GM18499 (cell line): ENCODE measurements around the gene CPSF3.

Experiments
- ATAC-seq: cut with Tn5 transposase; IDR thresholded peaks from one replicate; pipeline ENCODE4 v1.9.1; 2021; ENCODE audit warnings: moderate number of reproducible peaks; ENCODE audit not compliant: insufficient read depth, unreplicated experiment

CPSF3 gene

DNA sequence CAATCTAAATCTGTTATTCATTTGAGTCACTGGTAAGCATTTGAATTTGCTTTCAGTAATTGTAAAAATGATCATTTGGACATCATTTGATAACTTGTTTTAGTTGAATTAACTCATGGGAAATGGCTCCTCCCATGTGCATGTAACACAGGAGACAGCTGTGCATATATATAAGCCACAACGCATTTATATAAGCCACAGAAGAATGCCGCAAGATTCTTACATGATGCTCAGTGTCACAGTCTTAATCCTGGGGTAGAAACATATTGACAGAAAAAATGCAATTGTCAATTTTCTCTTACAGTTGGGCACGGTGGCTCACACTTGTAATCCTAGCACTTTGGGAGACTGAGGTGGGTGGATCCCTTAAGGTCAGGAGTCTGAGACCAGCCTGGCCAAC lies 37.6 kb downstream of the CPSF3 start:
- ATAC-seq: no peak

DNA sequence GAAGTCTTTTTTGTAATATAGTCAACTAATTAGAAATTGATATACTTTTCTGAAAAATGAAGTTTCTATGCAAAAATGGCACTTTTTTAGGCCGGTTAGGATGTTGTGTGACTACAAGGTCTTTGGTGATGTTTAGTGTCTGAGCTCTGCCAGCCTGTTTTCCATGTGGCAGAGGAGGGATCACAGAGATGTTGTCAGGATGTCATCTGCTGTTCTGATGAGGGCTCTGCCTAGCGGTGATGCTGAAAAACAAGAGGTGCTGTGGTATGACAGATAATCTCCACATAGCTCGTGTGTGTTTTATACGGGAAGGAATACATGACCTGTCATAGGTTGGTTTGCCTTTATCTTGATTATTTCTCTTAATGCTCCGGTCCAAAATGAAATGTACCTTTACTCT lies 38.9 kb downstream of the CPSF3 start:
- ATAC-seq: no peak

DNA sequence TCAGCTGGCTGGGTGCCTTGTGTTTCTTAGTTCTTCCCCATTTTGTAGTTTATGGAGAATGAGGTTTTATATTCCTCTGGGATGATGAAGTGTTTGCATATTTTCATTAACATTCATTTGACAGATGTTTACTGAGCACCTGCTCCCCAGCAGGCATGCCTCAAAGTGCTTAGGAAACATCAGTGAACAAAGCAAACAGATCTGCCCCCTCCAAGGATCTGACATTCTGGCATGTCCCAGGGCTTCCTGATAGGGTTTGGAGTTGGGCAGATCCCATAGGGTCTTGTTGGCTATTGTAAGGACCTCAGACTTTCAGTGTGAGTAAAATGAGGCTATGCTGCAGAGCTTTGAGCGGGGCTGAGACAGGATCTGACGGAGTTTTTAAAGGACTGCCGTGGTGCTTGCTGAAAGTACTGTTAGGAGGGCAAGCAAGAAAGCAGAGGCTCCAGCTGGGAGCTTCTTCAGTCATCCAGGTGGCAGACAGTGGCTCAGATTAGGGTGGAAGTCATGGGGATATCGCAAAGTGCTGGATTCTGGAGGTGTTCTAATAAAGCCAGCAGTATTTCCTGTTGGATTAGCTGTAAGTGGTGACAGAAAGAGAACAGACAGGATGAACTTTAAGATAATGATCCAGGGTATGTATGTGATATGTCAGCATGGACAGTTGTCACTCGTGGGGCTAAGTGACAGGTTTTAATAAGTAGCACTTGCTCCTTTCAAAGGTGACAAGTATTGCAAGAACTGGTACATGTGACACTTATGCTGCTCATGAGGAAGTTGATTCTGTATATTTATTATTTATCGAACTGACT lies 39.6 kb downstream of the CPSF3 start:
- ATAC-seq: no peak

DNA sequence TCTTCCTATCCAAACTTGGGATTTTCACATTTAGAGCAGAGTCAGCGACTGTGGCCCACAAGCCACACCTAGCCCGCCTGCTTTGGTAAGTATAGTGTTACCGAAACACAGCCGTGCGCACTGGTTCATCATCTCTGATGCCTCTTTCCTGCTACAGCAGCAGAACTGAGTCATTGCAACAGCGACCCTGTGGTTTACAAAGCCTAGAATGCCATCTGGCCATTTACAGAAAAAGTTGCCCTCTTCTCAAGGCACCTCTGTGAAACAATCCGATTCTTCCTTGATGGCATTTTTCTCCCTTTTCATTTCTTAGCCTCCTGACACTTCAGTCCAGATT lies 40.2 kb downstream of the CPSF3 start:
- no peak for ATAC-seq

DNA sequence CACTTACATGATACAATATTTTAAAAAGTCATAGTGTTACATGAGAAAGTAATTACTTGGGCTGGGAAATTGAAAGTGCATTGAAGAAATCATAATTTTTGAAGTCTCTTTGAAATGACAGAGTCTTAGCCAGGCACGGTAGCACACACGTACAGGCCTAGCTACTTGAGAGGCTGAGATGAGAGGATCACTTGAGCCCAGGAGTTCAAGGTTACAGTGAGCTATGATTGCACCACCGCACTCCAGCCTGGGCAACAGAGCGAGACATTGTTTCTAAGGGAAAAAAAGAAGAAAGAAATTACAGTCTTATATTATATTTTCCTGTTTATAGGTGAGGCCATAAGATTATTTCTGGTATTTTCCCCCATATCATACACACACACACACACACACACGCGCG lies 41.7 kb downstream of the CPSF3 start:
- no peak for ATAC-seq

DNA sequence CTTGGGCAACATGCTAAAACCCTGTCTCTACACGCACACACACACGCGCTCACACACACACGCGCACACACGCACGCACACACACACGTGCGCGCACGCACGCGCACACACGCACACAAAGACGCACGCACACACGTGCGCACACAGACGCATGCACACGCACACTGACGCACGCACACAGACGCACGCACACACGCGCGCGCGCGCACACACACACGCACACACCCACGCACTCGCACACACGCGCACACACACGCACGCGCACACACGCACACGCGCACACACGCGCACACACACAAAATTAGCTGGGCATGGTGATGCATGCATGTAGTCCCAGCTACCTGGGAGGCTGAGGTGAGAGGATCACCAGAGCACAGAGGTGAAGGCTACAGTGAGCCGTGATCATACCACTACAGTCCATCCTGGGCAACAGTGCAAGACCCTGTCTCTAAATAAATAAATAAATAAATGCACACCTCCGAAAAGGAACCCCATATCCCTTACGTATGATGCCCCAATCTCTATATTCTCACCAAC lies 42.8 kb downstream of the CPSF3 start:
- no peak for ATAC-seq

DNA sequence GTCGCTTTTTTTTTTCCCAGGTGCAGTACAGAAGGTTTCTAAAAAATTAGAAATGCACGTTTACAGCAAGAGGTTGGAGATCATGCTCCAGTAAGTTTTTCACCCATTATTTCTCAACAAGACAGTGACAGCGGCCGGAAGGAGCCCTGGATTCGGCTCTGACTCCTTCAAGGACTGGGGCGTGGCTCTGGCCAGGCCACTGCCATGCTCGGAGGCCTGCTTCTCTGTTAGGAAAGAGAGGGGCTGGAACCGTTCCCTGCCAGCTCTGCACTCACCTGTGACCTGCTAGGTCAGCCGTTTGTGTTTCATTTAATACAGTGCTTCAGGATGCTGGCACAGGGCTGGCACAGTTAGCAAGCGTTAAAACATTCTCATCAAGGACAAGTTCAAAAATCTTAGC lies 44.2 kb downstream of the CPSF3 start:
- no peak for ATAC-seq

DNA sequence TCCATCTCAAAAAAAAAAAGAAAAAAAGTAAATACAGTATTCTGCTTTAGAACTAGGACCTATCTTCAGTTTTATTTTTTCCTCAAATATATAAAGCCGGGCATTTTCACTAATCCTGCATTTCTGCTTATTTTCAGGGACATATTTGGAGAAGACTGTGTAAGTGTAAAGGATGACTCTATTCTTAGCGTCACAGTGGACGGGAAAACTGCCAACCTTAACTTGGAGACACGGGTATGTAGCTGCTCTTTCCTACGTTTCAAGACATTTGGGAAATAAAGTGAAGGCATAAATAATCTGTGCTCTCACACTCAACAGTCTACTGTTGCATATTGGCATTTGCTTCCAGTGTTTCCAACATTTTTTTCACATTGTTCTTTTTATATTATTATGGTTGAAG lies 47.8 kb downstream of the CPSF3 start:
- no peak for ATAC-seq

DNA sequence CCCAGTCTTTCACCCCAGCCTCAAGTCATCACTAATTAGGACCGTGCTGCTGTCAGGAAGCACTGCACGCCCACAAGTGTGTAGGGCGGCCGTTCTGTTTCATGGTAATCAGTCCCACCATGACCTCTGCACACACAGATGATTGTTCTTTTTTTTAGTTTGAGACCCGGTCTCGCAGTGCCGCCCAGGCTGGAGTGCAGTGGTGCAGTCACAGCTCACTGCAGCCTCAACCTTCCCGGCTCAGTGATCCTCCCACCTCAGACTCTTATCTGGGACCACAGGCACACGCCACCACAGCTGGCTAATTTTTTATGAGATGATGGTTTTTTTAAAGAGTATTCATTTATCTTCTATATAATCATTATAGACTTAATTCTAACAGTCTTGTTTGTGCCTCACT lies 49.1 kb downstream of the CPSF3 start:
- no peak for ATAC-seq

DNA sequence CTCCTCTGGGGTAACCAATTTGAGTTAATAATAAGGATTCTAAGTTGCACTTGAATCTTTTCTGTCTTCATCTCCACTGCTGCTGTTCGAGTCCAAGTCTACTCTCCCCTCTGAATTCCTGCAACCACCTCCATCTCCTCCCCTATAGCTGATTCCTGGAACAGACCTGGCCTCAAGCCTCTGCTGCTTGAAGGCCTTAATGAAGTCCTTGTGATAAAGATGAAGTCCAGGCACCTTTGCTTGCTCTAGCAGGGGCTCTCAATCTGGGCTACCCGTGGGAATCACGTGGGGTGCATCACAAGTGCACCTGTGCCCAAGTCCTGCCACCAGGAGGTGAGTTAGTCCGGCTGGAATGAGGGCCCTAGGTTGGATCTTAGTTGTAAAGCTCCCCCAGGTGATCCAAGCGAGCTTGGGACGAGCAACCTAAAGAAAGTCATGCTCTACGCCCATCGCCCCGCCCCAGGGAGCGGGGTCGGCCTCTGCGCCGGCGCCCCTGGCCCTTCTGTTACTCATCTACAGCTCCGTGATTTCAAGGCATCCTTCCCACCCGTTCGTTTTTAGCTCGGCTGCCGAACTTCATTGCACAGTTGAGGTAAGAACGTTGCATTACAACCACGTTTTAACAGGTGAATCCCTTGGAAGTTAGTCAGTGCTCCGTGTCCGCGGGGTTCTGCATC lies 50.0 kb downstream of the CPSF3 start:
- ATAC-seq: no peak

DNA sequence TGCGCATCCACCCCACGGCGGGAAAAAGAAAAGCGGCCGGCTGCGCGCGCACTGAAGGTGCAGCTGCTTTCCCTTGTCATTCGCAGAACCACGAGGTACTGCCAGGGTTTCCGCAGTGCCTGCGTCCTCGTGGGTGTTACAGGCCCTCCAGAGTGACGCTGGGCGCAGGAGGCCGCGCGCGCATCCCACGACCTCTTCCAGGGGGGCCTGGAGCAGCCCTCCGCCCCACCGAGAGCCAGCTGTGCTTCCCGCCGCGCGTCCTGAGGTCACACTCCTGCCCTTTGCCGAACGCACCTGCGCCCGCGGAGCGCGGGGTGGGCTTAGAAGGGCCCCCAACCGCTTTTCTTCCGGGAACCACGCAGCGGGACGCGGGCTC lies 50.5 kb downstream of the CPSF3 start:
- ATAC-seq: no peak

DNA sequence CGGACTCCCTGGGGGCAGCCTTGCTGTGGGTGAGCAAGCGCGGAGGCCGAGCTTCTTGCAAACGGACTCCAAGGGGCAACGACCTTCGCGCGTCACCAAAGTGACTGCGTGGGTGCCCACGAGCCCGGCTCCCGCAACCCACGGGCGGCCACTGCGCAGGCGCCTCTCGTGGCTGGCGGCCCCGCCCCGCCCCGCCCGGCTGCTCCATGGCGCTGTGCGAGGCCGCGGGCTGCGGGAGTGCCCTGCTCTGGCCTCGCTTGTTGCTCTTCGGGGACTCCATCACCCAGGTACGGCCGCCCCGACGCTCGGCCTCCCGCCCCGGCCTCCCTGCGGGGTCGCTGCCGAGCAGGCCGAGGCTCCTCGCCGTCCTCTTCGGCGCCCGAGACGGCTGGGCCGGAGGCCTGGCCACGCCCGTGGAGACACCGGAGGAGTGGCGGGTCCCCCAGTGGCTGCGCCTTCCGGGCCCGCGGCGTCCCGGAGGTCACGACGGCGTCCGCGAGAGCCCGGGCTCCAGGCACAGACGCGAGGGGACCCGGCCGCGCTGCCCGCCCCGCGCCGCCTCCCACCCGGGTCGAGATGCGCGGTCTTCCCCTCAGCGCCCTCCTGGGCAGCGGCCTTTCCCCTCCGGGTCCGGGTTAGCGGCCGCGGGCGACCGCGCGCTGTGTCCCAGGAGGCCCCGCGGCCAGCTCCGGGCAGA lies 51.1 kb downstream of the CPSF3 start, which contains the start of gene IAH1:
TSS of gene IAH1 (plus strand) at position 191 of the 697 bp plus-strand sequence. CDS start at position 207, 16 bp downstream.
- ATAC-seq: peak; percentile 49

DNA sequence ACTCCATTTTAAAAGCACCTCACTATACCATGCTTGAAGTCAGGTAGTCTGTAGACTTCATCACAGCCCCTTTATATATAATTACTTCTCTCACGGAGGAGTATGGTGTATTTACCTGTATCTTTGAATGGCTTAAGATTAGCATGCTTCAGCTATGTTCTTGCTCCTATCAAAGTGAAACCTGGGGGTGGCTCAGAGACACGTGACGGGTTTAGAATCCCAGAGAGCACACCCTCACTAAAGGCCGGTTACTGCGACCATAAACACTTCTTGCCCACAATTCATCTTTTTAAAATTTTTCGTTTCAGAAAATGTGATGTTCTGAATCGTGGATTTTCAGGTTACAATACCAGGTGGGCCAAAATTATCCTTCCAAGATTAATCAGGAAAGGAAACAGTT lies 54.5 kb downstream of the CPSF3 start:
- ATAC-seq: no peak

DNA sequence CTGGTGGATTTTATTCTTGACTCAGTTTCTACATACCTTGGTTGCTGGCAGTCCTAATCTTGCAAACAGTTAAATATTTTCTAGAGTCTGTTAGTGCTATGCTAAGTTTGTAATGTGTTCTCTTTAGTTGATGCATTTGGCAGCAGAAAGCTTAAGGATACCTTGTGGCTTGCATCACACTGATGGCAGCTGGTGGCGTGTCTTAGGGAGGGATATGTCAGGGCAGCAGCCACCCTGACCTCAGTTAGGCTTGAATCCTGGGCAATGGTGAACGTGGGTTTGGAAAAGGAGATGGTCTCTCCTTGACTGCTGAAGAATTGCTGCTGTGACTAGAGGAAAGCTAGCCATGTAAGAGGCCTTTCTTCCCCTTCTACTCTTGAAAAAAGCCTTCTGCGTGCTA lies 55.1 kb downstream of the CPSF3 start:
- no peak for ATAC-seq

DNA sequence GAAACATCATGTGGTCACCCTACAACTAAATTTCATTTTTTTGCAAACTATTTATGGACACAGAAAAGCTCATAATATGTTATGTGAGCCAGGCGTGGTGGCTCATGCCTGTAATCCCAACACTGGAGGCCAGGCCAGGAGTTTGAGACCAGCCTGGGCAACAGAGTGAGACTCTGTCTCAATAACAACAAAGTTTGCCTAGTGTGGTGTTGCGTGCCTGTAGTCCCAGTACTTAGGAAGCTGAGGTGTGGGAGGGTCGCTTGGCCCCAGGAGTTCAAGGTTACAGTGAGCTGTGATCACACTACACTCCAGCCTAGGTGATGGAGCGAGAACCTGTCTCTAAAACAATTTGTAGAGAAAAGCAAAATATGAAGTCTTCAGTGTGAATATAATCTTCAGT lies 56.7 kb downstream of the CPSF3 start:
- no peak for ATAC-seq

DNA sequence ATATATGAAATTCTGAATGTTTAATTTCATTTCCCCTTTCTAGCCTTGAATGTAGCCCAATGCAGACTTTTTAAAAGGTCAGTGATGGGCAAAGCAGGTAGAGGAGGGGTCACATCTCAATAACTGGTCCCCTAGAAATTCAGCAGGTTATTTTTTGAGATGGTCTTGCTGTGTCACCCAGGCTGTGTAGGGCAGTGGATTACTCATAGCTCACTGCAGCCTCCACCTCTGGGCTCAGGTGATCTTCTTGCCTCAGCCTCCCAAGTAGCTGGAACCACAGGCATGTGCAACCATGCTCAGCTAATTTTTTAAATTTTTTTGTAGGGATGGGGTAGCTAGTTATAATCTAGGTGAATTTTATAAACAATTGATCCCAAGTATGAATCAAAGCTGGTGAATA lies 59.7 kb downstream of the CPSF3 start:
- no peak for ATAC-seq

DNA sequence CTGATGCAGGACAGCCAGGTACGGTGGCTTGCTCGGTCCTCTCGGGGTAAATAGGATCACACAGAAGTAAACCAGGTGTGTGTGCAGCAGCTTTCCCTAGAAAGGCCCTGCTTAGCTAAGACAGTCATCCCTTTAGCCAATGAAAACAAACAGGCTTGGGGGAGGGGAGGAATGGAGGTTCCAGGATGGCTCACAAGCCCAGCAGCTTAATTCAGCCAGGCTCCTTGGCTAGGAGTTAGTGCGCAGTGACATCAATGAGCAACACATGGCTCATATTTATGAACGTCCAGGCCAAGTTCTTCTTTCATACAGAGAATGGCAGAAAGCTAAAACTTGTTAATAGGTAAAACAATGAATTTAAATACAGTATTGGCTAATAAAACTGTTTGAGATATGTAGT lies 61.1 kb downstream of the CPSF3 start:
- ATAC-seq: no peak

DNA sequence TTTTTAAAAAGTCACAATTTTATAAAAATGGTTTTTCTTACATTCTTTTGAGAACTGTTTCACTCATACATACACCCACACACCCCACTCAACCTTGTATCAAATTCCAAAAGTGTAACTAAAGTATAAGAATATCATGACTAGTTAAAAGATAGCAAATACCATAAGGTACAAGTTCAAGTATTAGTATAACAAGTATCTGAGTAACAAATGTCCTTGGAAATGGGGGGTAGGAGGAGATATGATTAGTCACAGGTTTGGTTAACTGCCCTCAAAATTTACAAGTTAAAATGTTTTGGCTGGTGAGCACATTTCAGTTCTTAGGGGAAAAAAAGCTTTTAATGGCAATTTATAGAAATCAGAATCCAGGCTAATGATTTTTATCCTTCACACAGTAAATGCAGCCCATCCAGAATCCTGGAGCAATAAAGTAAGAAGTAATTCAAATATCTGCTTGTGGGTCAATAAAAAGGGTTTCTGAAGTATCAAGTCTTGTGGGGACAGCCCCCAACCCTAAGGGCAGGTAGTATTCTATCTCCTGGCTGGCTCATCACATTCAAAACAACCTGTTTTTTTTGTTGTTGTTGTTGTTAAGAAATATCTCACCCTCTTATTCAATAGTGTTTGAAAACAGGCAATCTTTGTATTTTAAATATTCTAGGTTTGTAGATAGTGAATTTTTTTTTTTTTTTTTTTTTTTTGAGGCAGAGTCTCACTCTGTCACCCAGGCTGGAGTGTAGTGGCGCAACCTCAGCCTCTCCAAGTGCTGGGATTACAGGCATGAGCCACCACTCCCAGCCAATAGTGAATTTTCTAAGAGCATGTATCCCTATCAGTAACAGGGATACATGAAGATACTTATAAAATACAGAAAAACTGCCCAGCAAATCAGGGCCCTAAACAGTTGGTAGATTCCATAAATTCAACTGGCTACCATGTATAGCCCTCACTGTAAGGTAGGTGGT lies 65.4 kb downstream of the CPSF3 start:
- no peak for ATAC-seq

DNA sequence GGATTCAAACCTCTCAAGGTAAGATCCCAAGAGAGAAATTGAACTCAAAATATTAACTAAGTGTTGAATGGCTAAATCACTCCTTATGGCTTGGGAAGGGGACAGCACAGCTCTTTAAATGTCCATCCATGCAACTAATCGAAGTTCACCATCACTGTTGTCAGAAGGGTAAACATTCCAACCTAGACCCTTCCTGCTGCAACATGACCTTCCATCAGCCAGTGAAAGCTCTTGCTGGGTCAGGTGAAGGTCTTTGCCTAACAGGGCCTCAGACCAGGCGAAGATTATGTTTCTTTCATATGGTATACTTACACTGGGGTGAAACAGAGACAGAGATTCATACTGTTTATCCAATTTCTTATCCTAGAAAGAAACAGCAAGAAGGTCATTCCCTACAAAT lies 67.3 kb downstream of the CPSF3 start:
- ATAC-seq: no peak

DNA sequence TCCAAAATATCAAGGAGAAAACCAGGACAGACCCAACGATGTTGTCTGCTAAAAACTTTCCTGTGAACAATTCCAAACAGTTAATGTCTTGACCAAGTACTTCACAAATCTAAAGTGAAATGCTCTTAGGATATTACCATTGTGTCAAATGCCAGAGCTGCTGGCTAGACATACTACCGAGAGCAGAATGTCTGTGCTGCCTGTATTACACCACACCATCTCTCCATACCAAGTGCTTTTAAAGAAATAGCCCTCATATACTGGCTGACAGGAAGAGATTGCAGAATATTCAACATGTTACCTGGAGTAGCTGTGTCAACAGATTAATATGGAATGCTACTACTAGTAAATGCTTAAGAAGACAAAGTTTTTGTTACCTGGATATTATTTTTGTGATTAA lies 69.5 kb downstream of the CPSF3 start:
- no peak for ATAC-seq
